Caco-2 (cell line): ENCODE results near the gene ANAPC5. TPM values are rescaled to one million over a fixed set of nuclear protein-coding genes. Genes with fewer than 3 reads are reported as not detected.

Source experiments
- BruUV-seq: library from RNA; stranded (reverse); fragments of 400-500 nt; replicated peaks from 2 replicates; lab custom pipeline; 2021; lab: Mats Ljungman, UMichigan
- CTCF ChIA-PET: fragments of 300-600 bp; sonication (Branson Sonifier 250); formaldehyde crosslinking; loops from one replicate; lab custom pipeline; 2022; ENCODE audit warnings: antibody characterized with exemption; lab: Charles Lee
- POLR2A ChIA-PET: fragments of 300-600 bp; sonication (Branson Sonifier 250); formaldehyde crosslinking; loops from one replicate; lab custom pipeline; 2022; ENCODE audit warnings: antibody characterized with exemption; lab: Charles Lee
- DNase-seq, 2 experiments: peaks; one replicate each; pipeline versions ENCODE4 v3.0.0 to v3.0.0-alpha.2; 2020 to 2022
- H3K27me3 ChIP-seq: replicated peaks from 2 replicates; pipeline ENCODE4 v1.6.0; 2011; ENCODE audit warnings: low read length; ENCODE audit not compliant: control insufficient read depth, insufficient read depth
- H3K36me3 ChIP-seq: 2 replicates; pipeline ENCODE4 v1.5.1; 2011; ENCODE audit warnings: low read length; ENCODE audit not compliant: control insufficient read depth, insufficient read depth
- H3K4me1 ChIP-seq: fragments of 250-450 bp; sonication (Bioruptor Pico); 2 replicates; pipeline ENCODE4 v1.5.1; 2020; ENCODE audit warnings: mild to moderate bottlenecking
- H3K4me3 ChIP-seq: 2 replicates; pipeline ENCODE4 v1.5.1; 2011; ENCODE audit warnings: low read depth, mild to moderate bottlenecking, control low read depth, low read length
- H3K9me3 ChIP-seq: fragments of 250-450 bp; sonication (Bioruptor Pico); 2 replicates; pipeline ENCODE4 v1.5.1; 2020; ENCODE audit warnings: mild to moderate bottlenecking, moderate library complexity
- H3K27ac Mint-ChIP-seq: one replicate; pipeline ENCODE4 v1.8.0; 2022; ENCODE audit warnings: mixed read lengths; ENCODE audit not compliant: unreplicated experiment
- H3K27me3 Mint-ChIP-seq: one replicate; pipeline ENCODE4 v1.8.0; 2022; ENCODE audit warnings: mixed read lengths; ENCODE audit not compliant: insufficient read depth, unreplicated experiment
- H3K36me3 Mint-ChIP-seq: one replicate; pipeline ENCODE4 v1.8.0; 2022; ENCODE audit warnings: mild to moderate bottlenecking, mixed read lengths; ENCODE audit not compliant: insufficient read depth, unreplicated experiment
- H3K4me1 Mint-ChIP-seq: one replicate; pipeline ENCODE4 v1.8.0; 2022; ENCODE audit warnings: low read depth, mixed read lengths; ENCODE audit not compliant: unreplicated experiment
- H3K4me3 Mint-ChIP-seq: one replicate; pipeline ENCODE4 v1.8.0; 2022; ENCODE audit warnings: mild to moderate bottlenecking, moderate library complexity, mixed read lengths; ENCODE audit not compliant: unreplicated experiment
- H3K9me3 Mint-ChIP-seq: one replicate; pipeline ENCODE4 v1.8.0; 2022; ENCODE audit warnings: mixed read lengths; ENCODE audit not compliant: unreplicated experiment
- intact Hi-C: fragments of 100-400 bp; cut with micrococcal nuclease; formaldehyde crosslinking; loops from one replicate; pipeline ENCODE4 v1.10.0; 2022; ENCODE audit not compliant: unreplicated experiment
- total RNA-seq: library from RNA; stranded (reverse); gene quantifications from 2 replicates; pipeline ENCODE4 v1.2.3, GENCODE V29; 2022
- TF ChIP-seq, protein P1 (sequence below), 2 experiments: fragments of 200-600 bp in 1 of 2; IDR thresholded peaks; 1 replicate in 1 of 2; 2 replicates in 1 of 2; pipeline versions ENCODE4 v1.5.1 to v1.8.0; 2011 to 2022; ENCODE audit warnings: antibody characterized with exemption in 1 of 2, control low read depth in 1 of 2, inconsistent platforms in 1 of 2, low read depth in 1 of 2, low read length in 1 of 2, mild to moderate bottlenecking in 1 of 2, moderate library complexity in 1 of 2; ENCODE audit not compliant: insufficient read depth in 1 of 2, severe bottlenecking in 1 of 2, unreplicated experiment in 1 of 2

ANAPC5 gene
- total RNA-seq, 1 experiment from 2014 or later: 106 TPM

DNA sequence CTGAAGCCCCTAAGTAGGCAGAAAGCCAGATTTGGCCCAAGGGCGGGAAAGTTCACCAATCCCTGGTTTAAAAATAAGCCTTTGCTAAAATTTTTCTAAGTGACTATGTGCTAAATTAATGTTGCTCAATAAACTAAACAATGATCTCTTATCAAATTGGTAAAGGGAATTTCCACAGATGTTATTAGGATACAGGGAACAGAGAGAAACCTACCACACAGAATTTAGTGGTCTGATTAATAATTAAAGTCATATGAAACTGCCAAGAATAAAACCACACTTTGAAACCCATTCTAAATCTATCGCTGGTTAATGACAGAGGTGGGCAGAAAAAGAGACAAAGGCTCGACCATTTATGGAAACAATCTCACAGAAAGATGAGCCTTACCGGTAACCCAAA is 22.0 kb downstream of the ANAPC5 start:
- Histone ChIP-seq H3K36me3 (peaks cover 1% of the 10 kb centered on the region; the same call in 1 of the 2 replicates), H3K4me1 (no peaks in the 10 kb centered on the region), H3K4me3 (no peak overlapping the region), H3K9me3 (no peaks in the 10 kb centered on the region), H3K27me3 (no peaks in the 10 kb centered on the region)
- Mint-ChIP-seq H3K4me3 (no peak overlapping the region), H3K4me1 (peaks cover 6% of the 10 kb centered on the region), H3K27me3 (no peaks in the 10 kb centered on the region), H3K36me3 (peaks cover 76% of the 10 kb centered on the region), H3K9me3 (no peaks in the 10 kb centered on the region), H3K27ac (no peak overlapping the region)
- no TSS peak for BruUV-seq
- CTCF ChIA-PET: no interaction called here
- DNase-seq: no peak
- intact Hi-C loops: no loop called here
- TF ChIP-seq, protein P1, sequence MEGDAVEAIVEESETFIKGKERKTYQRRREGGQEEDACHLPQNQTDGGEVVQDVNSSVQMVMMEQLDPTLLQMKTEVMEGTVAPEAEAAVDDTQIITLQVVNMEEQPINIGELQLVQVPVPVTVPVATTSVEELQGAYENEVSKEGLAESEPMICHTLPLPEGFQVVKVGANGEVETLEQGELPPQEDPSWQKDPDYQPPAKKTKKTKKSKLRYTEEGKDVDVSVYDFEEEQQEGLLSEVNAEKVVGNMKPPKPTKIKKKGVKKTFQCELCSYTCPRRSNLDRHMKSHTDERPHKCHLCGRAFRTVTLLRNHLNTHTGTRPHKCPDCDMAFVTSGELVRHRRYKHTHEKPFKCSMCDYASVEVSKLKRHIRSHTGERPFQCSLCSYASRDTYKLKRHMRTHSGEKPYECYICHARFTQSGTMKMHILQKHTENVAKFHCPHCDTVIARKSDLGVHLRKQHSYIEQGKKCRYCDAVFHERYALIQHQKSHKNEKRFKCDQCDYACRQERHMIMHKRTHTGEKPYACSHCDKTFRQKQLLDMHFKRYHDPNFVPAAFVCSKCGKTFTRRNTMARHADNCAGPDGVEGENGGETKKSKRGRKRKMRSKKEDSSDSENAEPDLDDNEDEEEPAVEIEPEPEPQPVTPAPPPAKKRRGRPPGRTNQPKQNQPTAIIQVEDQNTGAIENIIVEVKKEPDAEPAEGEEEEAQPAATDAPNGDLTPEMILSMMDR (IDR thresholded peaks at IDR 0.05; ENCODE audit: insufficient read depth in 1 of 2, low read depth in 1 of 2, low read length in 1 of 2, severe bottlenecking in 1 of 2, unreplicated experiment in 1 of 2): no peak
- POLR2A ChIA-PET: no interaction called here

DNA sequence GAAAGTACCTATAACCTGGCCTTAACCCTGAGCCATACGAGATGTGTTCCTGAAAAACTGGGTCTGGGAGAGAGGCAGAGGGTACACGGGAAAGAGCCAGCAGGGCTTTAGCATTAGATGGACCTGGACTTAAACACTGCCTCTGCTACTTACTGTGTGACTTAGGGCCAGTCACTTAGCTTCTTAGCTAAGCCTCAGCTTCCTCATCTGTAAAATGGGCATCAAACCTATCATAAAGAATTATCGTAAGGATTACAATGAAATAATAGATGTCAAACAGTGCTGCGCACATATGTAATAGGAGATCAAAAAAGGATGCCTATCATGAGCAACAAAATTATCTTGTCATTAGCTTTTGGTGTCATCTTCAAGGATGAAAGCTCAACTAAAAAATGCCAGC is 23.6 kb downstream of the ANAPC5 start:
- Histone ChIP-seq H3K36me3 (peaks cover 2% of the 10 kb centered on the region; the same call in 1 of the 2 replicates), H3K4me3 (no peak overlapping the region), H3K27me3 (no peaks in the 10 kb centered on the region), H3K9me3 (no peaks in the 10 kb centered on the region), H3K4me1 (no peaks in the 10 kb centered on the region)
- BruUV-seq: no TSS peak
- CTCF ChIA-PET: interaction anchor here (0.6 kb wide), 1 partner anchor 444 kb away, joined by 3 read pairs; no protein-coding TSS in a partner anchor
- DNase-seq: no peak
- H3K36me3 Mint-ChIP-seq: peaks cover 78% of the 10 kb centered on the region
- POLR2A ChIA-PET: no interaction called here
- TF ChIP-seq, protein P1 (IDR thresholded peaks at IDR 0.05; ENCODE audit: insufficient read depth in 1 of 2, low read depth in 1 of 2, low read length in 1 of 2, severe bottlenecking in 1 of 2, unreplicated experiment in 1 of 2): no peak
- H3K4me1 Mint-ChIP-seq: peaks cover 6% of the 10 kb centered on the region
- H3K4me3 Mint-ChIP-seq: no peak overlapping the region
- no peaks in the 10 kb centered on the region for H3K9me3 Mint-ChIP-seq
- intact Hi-C loops: no loop called here
- H3K27me3 Mint-ChIP-seq: no peaks in the 10 kb centered on the region
- H3K27ac Mint-ChIP-seq: no peak overlapping the region

DNA sequence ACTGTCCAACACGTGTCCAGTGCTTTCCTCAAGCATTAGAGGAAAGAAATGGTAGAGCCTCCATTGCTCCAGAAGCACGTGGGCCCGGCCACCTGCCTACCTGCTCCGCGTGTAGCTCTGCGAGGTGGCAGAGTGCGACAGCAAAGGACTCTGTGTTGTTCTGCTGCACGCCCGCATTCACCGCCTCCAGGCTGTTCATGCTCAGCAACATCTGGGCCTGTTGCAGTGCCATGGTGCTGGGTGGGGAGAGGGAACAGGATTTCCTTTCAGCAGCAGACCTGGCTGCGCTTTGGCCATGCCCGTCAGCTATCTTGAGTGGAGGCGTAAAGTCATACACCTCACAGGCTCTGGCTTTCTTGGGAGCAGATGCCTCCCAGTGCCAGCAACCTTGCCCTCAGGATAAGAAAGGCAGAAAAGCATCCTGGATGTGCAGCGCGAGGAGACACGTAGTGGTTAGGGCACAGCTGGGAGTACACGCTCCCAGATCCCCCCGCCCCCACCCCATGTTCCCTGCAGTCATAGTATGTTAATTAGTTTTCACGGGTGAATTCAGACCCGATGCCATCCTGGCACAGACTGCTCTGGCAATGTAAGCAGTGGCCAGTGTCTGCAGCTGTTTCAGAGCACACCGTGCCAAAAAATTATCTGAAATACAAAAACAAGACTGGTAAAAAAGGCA is 25.1 kb downstream of the ANAPC5 start:
- peaks cover 6% of the 10 kb centered on the region for H3K4me1 Mint-ChIP-seq
- no peaks in the 10 kb centered on the region for H3K9me3 Mint-ChIP-seq
- TF ChIP-seq, protein P1 (IDR thresholded peaks at IDR 0.05; ENCODE audit: insufficient read depth in 1 of 2, low read depth in 1 of 2, low read length in 1 of 2, severe bottlenecking in 1 of 2, unreplicated experiment in 1 of 2): no peak
- no peak for DNase-seq
- Histone ChIP-seq H3K4me3 (no peak overlapping the region), H3K9me3 (no peaks in the 10 kb centered on the region), H3K27me3 (no peaks in the 10 kb centered on the region), H3K4me1 (no peaks in the 10 kb centered on the region), H3K36me3 (peaks cover 2% of the 10 kb centered on the region)
- peaks cover 77% of the 10 kb centered on the region for H3K36me3 Mint-ChIP-seq
- ChIA-PET POLR2A (interaction anchor here (0.5 kb wide), 1 partner anchor 31 kb away, joined by 3 read pairs; the partner anchor contains the start of gene CAMKK2), CTCF (no interaction called here)
- H3K27me3 Mint-ChIP-seq: no peaks in the 10 kb centered on the region
- no peak overlapping the region for H3K4me3 Mint-ChIP-seq
- no peak overlapping the region for H3K27ac Mint-ChIP-seq
- intact Hi-C loops: no loop called here
- no TSS peak for BruUV-seq
